ENCODE results near the gene DYNC1LI1.
A peak's percentile ranks its signal among the peaks of the same experiment; 100 is the strongest.
"Not testable (repeated sequence)": the region's sequence is repeated elsewhere in the genome, so short reads cannot be mapped to it uniquely, and the experiment has no call there.

DYNC1LI1 gene

GRCh38 chr3:32544894-32545293, 25.8 kb downstream of the DYNC1LI1 start:
- DNase-seq (ENCODE audit: extremely low spot score, insufficient read length, low read depth) (no peak), FAIRE-seq (no peak)

GRCh38 chr3:32542807-32543206, 27.9 kb downstream of the DYNC1LI1 start:
- FAIRE-seq (no peak), DNase-seq (ENCODE audit: extremely low spot score, insufficient read length, low read depth) (no peak)

GRCh38 chr3:32540899-32541298, 29.8 kb downstream of the DYNC1LI1 start:
- DNase-seq (ENCODE audit: extremely low spot score, insufficient read length, low read depth) (no peak), FAIRE-seq (no peak)

DNA sequence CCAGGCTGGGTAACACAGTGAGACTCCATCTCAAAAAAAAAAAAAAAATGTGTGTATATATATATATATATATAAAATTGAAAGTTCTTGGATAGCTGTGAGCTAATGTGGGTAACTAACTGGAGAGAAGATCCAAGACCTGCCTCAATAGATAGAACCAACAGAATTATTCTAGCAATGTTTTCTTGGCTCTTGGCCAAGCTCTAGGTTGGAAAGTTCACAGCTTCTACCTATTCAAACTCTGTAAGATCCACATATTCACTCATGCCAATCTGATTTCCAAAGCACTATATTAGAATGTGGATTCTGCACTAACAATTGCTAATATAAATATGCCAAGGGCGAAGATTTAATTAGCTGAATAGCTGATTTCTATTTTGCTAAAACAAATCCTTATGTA, 38.2 kb downstream of the DYNC1LI1 start:
- DNase-seq (ENCODE audit: extremely low spot score, insufficient read length, low read depth) (no peak), FAIRE-seq (no peak)

- DNase-seq (ENCODE audit: extremely low spot score, insufficient read length, low read depth) (no peak), FAIRE-seq (no peak)
Measured at GRCh38 chr3:32531010-32531647, 39.5 kb downstream of the DYNC1LI1 start.

- no peak for FAIRE-seq
- no peak for DNase-seq (ENCODE audit: extremely low spot score, insufficient read length, low read depth)
Measured at GRCh38 chr3:32525720-32526119, 44.9 kb downstream of the DYNC1LI1 start.

DNA sequence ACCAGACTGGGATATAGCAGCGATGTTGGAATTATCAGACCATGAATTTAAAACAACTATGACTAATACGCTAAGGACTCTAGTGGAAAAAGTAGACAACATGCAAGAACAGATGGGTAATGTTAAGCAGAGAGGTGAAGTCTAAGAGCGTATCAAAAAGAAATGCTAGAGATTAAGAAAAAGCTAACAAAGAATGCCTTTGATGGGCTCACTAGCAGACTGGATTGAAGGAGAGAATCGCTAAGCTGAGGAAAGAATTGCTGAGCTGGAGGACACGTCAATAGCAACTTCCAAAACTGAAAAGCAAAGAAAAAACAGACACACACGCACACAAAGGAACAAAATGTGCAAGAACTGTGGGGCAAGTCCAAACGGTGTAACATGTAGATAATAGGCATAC, 48.0 kb downstream of the DYNC1LI1 start:
- FAIRE-seq = no peak

DNA sequence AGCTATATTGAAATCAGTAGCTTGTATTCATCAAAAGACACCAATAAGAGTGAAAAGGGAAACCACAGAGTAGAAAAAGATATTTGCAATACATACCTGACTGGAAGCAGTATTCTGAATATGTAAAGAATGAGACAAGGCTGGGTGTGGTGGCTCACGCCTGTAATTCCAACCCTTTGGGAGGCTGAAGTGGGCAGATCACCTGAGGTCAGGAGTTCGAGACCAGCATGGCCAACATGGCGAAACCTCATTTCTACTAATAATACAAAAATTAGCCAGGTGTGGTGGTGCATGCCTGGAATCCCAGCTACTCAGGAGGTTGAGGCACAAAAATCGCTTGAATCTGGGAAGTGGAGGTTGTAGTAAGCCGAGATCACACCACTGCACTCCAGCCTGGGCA, 51.7 kb downstream of the DYNC1LI1 start:
- DNase-seq (ENCODE audit: extremely low spot score, insufficient read length, low read depth); FAIRE-seq: not testable (repeated sequence)

More for the DNA sequence above, 48.0 kb downstream of the DYNC1LI1 start:
- DNase-seq (ENCODE audit: extremely low spot score, insufficient read length, low read depth) = no peak

DNA sequence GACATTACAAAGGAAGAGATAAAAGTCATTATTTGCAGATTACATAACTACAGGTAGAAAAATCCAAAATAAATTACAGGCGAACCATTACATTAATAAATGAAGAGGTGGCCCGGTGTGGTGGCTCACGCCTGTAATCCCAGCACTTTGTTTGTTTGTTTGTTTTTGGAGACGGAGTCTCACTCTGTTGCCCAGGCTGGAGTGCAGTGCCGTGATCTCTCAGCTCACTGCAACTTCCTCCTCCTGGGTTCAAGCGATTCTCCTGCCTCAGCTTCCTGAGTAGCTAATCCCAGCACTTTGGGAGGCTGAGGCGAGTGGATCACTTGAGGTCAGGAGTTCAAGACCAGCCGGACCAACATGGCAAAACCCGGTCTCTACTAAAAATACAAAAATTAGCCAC, 53.9 kb downstream of the DYNC1LI1 start:
- not testable (repeated sequence) for DNase-seq (ENCODE audit: extremely low spot score, insufficient read length, low read depth); FAIRE-seq

GRCh38 chr3:32511005-32511404, 59.7 kb downstream of the DYNC1LI1 start:
- no peak for FAIRE-seq

DNA sequence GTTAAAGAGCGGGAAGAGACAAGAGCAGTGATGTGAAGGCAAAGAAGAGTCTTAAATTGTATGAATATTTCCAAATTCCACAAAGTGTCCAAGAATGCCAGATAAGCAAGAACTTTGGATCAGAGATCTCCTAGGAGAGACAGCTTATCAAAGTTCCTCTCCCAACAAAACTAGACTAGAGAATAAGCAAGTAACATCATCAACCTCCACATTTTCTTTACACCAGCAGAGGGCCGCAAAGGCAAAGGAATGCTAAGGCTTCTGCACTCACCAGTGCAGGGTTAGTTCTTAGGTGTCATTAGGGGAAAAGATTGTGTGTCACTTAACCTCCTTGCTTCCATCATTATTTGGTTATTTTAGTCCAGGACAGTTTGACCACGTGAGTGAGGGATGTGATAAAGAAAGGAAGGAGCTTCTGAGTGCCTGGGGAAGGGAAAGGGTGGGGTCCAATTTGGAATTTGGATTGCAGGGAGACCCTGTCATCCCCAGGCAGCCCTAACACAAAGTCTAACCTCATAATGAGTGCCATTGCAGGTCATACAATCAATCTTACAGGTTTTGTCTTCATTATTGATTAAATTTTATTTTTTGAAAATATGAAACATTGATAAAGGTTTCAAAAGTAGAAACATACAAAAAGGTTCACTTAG, 60.5 kb downstream of the DYNC1LI1 start:
- peak; percentile 86 for FAIRE-seq
- DNase-seq (ENCODE audit: extremely low spot score, insufficient read length, low read depth) = peak; percentile 46

More at GRCh38 chr3:32511005-32511404, 59.7 kb downstream of the DYNC1LI1 start:
- no peak for DNase-seq (ENCODE audit: extremely low spot score, insufficient read length, low read depth)

GRCh38 chr3:32508711-32509110, 61.9 kb downstream of the DYNC1LI1 start:
- FAIRE-seq (no peak), DNase-seq (ENCODE audit: extremely low spot score, insufficient read length, low read depth) (no peak)

- no peak for FAIRE-seq
- no peak for DNase-seq (ENCODE audit: extremely low spot score, insufficient read length, low read depth)
Measured at GRCh38 chr3:32506466-32506865, 64.2 kb downstream of the DYNC1LI1 start.

DNA sequence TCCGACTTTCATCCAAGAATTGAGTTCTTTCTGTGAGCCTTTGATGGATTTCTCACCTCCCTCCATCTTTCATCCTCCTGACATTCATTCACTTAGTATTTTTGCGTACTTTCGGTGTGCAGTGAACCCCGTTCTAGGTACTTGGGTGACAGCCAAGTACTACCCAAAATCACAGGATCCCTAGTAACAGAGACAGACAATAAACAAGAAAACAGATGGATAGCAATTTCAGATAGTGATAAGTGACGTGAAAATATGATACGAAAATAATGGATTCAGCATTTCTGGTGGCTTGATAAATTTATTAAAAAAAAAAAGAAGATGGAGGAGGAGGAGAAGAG, 67.7 kb downstream of the DYNC1LI1 start:
- DNase-seq (ENCODE audit: extremely low spot score, insufficient read length, low read depth) = no peak
- no peak for FAIRE-seq

- peak; percentile 81 for DNase-seq (ENCODE audit: extremely low spot score, insufficient read length, low read depth)
- FAIRE-seq = peak; percentile 85
Measured at GRCh38 chr3:32502118-32502945, 68.3 kb downstream of the DYNC1LI1 start, which contains the start of gene CMTM6. TSS of gene CMTM6 (minus strand) at chr3:32502852. CDS start at chr3:32502745, 107 bp downstream.

- no peak for FAIRE-seq
- DNase-seq (ENCODE audit: extremely low spot score, insufficient read length, low read depth) = no peak
Measured at GRCh38 chr3:32501783-32502117, 68.9 kb downstream of the DYNC1LI1 start.

DNA sequence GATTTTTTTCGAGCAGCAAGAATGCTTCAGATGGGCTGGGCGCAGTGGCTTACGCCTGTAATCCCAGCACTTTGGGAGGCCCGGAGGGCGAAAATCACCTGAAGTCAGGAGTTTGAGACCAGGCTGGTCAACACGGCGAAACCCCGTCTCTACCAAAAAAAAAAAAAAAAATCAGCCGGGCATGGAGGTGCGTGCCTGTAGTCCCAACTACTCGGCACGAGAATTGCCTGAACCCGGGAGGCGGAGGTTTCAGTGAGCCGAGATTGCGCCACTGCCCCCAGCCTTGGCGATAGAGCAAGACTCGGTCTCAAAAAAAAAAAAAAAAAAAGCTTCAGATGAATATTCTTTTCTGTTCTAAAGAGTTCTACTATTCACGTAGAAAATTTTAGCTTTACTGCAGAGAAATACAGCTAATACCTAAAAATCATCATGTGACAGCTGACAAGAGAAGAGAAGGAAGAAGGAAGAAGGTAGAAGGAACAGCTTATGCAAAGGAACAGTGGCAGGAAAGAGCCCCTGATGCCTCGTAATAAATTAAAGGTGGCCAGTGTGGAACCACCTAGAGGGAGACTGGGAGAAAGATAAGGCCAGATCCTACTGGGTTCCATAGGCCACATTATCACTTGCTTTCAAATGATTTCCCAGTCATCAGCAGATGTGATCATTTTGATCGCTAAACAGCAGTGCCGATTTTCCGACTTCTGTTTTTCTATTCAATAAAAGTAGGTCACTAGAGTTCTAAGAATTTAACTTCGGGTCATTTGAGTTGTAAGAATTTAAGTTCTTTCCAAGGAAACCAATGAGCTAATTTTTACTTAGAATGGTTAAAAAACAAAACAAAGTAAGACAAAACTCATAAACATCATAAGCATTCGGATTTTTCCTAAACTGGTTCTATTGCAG, 69.5 kb downstream of the DYNC1LI1 start:
- DNase-seq (ENCODE audit: extremely low spot score, insufficient read length, low read depth) = no peak
- FAIRE-seq = no peak

- FAIRE-seq = no peak
- no peak for DNase-seq (ENCODE audit: extremely low spot score, insufficient read length, low read depth)
Measured at GRCh38 chr3:32500231-32500630, 70.4 kb downstream of the DYNC1LI1 start.

DNA sequence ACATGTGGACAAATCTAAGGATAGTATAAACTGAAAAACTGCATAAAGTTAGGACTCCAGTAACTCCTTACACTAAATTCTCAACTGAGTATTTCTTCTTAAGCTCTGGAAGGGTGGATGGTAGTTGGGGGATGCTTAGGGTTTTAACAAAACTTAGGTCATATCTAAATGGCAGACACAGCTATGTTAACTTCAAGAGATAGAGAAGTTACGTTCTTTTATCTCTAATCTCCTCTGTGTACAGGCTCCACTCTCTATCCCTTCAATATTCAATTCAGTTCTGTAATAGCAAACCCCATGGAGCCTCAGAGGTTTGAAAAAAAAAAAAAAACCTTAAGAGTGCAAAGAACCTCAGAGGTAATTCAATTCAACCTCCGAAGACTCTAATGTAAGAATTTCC, 71.1 kb downstream of the DYNC1LI1 start:
- FAIRE-seq = no peak
- no peak for DNase-seq (ENCODE audit: extremely low spot score, insufficient read length, low read depth)

DNA sequence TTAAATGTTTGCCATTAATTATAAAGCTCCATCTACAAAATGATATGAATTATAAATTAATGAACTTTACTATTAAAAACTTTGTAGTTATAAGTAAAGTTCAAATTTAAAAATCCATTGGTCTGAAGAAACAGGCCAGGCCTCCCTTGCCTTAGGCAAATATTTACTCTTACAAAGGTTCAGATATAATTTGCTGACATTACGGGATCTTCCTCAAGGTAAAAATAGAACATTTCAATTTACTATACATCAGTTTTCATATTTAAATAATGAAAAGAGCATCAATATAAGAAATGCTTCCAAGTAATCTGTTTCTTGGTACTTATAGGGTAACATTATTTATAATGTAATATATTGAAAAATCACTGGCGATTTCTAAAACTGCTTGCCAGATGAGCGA, 71.7 kb downstream of the DYNC1LI1 start:
- FAIRE-seq (no peak), DNase-seq (ENCODE audit: extremely low spot score, insufficient read length, low read depth) (no peak)
